SH-SY5Y (cell line): ENCODE results near the gene PLD4.

Experiments used
- GATA2 ChIP-seq: IDR thresholded peaks from 2 replicates; pipeline ENCODE4 v1.6.1; 2011; ENCODE audit warnings: mild to moderate bottlenecking, low read depth, low read length
- GATA3 ChIP-seq: IDR thresholded peaks from 2 replicates; pipeline ENCODE4 v1.6.1; 2011; ENCODE audit warnings: low read depth, mild to moderate bottlenecking, low read length, moderate library complexity

- no peak for TF ChIP-seq GATA2
- TF ChIP-seq GATA3, result no peak
Observed at GRCh38 chr14:104917116-104917515, 7.6 kb upstream of the PLD4 start.
